ENCODE measurements around the gene KLK11.

The KLK11 gene

GRCh38 chr19:50983625-50984292 lies 42.7 kb downstream of the KLK11 start, which contains the start of gene KLK7:
TSS of gene KLK7 (minus strand) at chr19:50983917. CDS start at chr19:50982399, 1,518 bp downstream.
- DNase-seq: no peak
- Histone ChIP-seq H3K36me3 (no peaks in the 10 kb centered on the region), H3K4me1 (no peaks in the 10 kb centered on the region), H3K4me3 (no peak within 1 kb of the TSS), H3K9me3 (no peaks in the 10 kb centered on the region), H3K27ac (no peak within 1 kb of the TSS), H3K27me3 (peaks cover 0 to 32% of the 10 kb centered on the region in 2 donors)
- intact Hi-C loops (cut with DNase I; ENCODE audit: low total_unique reads): no loop called here
- TF ChIP-seq CTCF (IDR thresholded peaks at IDR 0.05): no peak

- no peaks in the 10 kb centered on the region for H3K4me1 ChIP-seq
- no peak overlapping the region for H3K4me3 ChIP-seq
- H3K36me3 ChIP-seq: no peaks in the 10 kb centered on the region
- H3K27ac ChIP-seq: no peak overlapping the region
- intact Hi-C loops (cut with DNase I; ENCODE audit: low total_unique reads): no loop called here
- TF ChIP-seq CTCF (IDR thresholded peaks at IDR 0.05): no peak
- no peak for DNase-seq
- no peaks in the 10 kb centered on the region for H3K9me3 ChIP-seq
- peaks cover 0 to 41% of the 10 kb centered on the region in 2 donors for H3K27me3 ChIP-seq
Observed at GRCh38 chr19:50982186-50982585, 44.2 kb downstream of the KLK11 start.

GRCh38 chr19:50981587-50982146 lies 44.7 kb downstream of the KLK11 start:
- Histone ChIP-seq H3K9me3 (no peaks in the 10 kb centered on the region), H3K27me3 (peaks cover 0 to 41% of the 10 kb centered on the region in 2 donors), H3K27ac (no peak overlapping the region), H3K4me1 (no peaks in the 10 kb centered on the region), H3K36me3 (no peaks in the 10 kb centered on the region), H3K4me3 (no peak overlapping the region)
- no peak for TF ChIP-seq CTCF (IDR thresholded peaks at IDR 0.05)
- DNase-seq: no peak
- intact Hi-C loops (cut with DNase I; ENCODE audit: low total_unique reads): no loop called here

- intact Hi-C loops (cut with DNase I; ENCODE audit: low total_unique reads): no loop called here
- Histone ChIP-seq H3K27me3 (peaks cover 0 to 41% of the 10 kb centered on the region in 2 donors), H3K4me3 (no peak overlapping the region), H3K36me3 (no peaks in the 10 kb centered on the region), H3K9me3 (no peaks in the 10 kb centered on the region), H3K4me1 (no peaks in the 10 kb centered on the region), H3K27ac (no peak overlapping the region)
- TF ChIP-seq CTCF (IDR thresholded peaks at IDR 0.05): no peak
- DNase-seq: no peak
Observed at GRCh38 chr19:50980208-50980607, 46.2 kb downstream of the KLK11 start.

GRCh38 chr19:50979758-50980157 lies 46.7 kb downstream of the KLK11 start:
- Histone ChIP-seq H3K4me3 (no peak overlapping the region), H3K4me1 (no peaks in the 10 kb centered on the region), H3K36me3 (no peaks in the 10 kb centered on the region), H3K9me3 (no peaks in the 10 kb centered on the region), H3K27me3 (peaks cover 0 to 41% of the 10 kb centered on the region in 2 donors), H3K27ac (no peak overlapping the region)
- DNase-seq: no peak
- intact Hi-C loops (cut with DNase I; ENCODE audit: low total_unique reads): no loop called here
- no peak for TF ChIP-seq CTCF (IDR thresholded peaks at IDR 0.05)

Measured in tibial artery (tissue), 4 donors.